Umbilical cord (tissue), 2 donors: ENCODE results near the gene AJAP1. TPM values are rescaled to one million over a fixed set of nuclear protein-coding genes. Genes with fewer than 3 reads are reported as not detected.

Experiments used
- DNase-seq: peaks from one replicate; pipeline ENCODE4 v3.0.0-alpha.2; 2015; ENCODE audit warnings: low spot score
- total RNA-seq: library from RNA; depleted of rRNA; stranded (reverse); fragments of >200 nt; gene quantifications from one replicate; pipeline ENCODE4 v1.2.3, GENCODE V29; 2014; ENCODE audit warnings: low replicate concordance; ENCODE audit not compliant: insufficient read depth

The AJAP1 gene
- total RNA-seq, 1 donor from 2014 or later = 0.96 TPM

DNA sequence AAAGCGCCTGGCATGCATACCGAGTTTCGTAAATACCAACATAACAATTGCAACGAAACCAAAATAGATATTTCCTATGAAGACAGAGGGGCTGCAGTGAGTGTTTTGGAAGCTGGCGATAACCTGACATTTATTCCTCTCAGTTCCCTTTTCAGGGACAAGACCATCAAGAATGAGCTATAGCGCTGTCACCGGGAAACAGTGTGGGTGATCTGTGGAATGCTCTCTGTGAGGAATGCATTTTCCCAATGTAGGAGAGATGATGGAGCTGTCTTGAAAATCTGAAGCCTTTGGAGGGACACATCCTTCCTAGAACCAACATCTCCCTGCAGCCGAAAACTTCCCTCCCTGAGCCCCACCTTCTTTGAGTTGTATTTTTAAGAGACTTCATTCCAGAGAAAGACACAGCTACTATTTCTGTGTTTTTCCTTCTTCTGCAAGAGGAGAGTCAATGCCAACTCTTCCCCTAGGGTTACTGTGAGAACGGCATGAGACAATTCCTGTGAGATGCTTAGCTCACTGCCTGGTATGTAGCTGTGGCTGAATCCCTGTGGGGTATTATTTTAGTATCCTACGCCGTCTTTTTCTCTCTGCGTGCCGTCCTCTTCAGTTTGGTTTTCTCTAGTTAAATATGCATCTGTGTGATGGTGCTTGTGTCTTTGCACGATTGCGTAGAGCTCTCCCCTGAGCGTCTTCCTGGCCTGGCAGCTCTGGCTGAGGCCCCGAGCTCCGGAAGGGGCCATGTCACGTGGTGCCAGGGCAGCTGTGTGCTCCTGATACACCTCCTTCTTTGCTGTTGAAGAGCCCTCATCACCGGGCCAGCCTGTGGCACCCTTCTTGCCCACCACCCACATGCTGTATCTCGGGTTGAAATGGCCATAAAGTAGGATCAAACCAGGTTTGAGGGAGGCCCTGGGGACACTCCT, 45.2 kb downstream of the AJAP1 start:
- peak; percentile 6 for DNase-seq

DNA sequence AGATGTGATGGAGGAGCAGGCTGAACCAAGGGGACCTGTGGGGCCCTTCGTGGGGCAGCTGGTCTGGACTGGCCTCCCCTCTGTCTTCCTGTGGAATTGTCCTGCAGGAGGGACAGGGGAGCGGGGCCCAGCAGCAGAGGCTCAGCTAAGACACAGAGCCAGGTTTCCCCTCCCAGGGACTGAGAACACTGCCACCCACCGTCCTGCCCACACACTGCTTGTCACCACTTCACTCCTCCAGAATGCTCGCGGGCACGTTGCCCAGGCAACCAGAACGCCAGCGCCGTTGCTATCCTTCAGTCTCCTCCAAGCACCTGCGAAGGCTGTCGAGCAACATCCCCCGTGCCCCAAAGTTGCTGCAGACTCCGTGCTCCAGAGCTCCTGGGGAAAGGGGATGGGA, 46.4 kb downstream of the AJAP1 start:
- DNase-seq = no peak

DNA sequence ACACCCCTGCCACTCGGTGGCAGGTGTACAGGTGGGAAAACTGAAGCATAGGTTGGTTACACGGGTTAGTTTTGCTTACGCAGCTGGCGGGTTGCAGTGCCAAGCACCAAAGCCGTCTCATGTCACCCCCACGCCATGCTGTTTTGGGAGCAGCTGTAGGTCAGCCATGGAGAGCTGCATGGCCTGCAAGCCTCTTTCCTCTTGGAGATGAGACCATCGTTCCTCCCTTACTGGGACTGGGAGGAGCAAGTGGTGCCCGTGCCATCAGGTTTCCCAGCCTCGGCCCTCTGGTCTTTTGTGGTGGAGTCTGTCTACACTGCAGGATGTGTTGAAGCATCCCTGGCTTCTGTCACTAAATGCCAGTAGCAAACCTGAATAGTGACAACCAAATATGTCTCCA, 46.9 kb downstream of the AJAP1 start:
- no peak for DNase-seq

DNA sequence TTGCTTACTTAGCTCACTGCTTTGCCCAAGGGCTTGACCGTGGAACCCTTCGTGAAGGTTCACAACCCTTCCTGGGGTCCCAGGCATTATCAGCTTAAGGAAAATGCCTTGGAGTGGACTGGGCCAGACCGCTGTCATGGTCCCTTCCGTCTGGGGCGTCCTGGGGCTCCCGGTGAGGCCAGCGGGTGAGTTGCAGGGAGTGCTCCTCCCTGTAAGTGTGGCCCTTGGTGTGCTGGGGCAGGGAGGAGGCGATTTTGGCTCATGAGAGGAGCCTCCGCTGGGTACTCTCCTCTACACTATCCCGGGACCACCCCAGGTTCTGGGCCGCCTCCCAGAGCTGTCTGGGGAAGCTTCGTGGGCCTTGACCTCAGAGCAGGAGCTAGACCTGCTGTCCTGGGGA, 48.1 kb downstream of the AJAP1 start:
- DNase-seq = no peak

DNA sequence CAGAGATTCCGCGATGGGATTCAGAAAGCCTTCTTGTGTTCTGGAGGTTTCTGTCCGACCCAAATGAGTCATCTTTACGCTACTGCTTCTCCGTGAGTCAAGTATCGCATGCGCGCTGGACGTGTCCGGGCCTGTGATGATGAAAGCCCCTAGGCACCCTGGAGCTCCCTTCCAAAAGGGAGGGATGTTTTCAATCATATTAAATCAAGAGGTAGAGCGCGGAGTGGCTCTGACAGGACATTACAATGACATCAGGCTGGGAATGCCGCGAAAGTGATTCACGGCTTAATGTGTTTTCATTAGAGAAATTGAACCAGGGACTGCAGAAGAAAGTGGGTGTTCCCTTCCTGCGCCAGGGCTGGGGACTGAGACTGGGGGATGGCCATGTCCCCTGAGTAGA, 48.5 kb downstream of the AJAP1 start:
- no peak for DNase-seq

DNA sequence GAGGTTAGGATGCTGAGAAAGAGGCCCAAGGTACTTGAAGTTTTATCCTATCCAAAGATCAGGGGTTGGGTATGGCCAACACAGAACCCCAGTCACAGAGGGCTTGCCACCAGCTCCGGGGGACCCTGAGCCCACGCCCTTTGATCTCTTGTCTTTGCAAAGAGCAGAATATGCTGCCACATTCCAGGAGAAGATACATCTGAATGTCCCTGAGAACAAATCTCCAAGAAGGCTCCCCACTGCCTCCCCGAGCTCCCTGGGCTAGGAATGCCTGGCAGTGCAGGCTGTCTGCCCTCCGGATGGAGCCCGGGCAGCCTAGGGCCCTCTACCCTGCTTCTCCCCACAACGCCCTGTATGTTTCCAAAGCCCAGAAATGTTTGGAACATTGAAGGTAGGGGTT, 49.2 kb downstream of the AJAP1 start:
- no peak for DNase-seq

DNA sequence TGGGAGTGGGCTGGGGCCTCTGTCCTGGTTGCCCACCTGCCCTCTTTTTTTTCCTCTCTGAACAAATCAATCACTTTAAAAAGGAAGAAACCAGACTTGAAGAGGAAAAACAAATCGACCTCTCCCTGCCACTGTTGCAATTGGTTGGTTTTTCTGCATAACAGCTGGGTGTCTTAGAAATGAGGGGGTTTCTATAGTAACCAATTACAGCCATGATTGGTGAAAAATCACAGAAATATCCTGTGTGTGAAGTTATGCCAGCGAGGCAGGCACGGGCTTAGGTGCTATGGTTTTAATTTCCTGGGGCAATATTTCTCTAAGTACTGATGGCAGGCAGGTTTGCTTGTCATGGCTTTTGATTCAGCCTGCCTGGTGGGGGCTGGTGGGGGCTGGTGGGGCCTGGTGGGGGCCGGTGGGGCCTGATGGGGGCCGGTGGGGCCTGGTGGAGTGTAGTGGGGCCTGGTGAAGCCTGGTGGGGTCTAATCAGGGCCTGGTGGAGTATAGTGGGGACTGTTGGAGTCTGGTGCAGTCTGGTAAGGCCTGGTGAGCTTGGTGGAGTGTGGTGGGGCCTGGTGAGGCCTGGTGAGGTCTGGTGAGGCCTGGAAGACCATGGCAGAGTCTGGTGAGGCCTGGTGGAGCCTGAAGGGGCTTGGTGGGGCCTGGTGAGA, 54.6 kb downstream of the AJAP1 start:
- DNase-seq = no peak

DNA sequence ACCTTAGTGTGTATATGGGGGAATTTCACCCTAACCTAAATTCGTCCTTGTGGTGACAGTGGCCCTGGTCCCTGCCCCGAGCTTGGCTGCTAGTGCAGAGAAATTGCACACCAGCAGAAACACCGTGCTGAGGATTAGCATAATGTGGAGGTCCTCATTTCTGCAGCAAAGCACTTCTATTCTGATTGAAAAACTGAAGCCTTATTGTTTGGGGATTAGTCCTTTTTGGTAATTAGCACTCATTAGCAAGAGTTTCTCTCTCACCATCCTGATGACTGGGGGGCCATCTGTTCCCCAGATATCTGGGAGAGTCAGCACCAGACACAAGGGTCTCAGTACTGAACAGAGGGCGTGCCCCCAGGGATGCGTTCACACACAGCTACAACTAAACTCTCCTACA, 55.2 kb downstream of the AJAP1 start:
- no peak for DNase-seq

DNA sequence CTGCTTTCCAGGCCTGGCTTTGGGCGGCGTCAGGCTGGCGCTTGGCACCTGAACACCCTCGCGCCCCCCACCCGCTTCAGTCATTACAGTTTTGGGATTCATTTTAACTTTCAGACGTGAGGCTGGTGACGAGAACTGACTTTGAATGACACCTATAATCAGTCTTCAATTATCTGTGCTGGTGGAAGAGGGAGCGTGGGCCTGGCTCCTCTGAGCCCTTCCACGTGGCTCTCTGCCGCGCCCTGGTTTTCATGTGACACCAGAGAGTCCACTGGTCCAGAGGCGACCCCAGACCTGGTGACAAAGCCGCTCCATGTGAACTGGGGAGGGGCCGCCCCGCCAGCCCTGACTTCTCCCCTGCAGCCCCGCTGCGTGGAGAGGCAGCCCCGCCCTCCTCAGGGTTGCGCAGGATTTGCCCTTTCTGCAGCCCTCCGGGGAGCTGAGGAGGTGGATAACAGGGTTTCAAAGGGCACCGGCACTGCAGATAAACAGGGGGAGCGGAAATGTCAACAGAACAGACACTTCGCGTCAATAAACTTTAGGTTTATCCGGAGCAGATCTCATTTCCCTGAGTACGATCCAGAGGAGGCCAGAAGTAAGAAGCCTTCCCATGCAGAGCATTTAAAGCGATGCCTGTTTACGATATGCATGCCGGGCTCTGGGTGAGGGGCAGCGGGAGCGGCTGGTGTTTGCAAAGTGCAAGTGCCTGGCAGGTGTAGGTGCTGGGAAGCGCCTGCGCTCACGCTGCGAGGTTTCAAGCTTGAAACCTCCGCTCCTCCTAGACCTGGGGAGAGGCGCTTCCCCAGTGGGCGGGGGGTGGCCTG, 56.4 kb downstream of the AJAP1 start:
- no peak for DNase-seq

DNA sequence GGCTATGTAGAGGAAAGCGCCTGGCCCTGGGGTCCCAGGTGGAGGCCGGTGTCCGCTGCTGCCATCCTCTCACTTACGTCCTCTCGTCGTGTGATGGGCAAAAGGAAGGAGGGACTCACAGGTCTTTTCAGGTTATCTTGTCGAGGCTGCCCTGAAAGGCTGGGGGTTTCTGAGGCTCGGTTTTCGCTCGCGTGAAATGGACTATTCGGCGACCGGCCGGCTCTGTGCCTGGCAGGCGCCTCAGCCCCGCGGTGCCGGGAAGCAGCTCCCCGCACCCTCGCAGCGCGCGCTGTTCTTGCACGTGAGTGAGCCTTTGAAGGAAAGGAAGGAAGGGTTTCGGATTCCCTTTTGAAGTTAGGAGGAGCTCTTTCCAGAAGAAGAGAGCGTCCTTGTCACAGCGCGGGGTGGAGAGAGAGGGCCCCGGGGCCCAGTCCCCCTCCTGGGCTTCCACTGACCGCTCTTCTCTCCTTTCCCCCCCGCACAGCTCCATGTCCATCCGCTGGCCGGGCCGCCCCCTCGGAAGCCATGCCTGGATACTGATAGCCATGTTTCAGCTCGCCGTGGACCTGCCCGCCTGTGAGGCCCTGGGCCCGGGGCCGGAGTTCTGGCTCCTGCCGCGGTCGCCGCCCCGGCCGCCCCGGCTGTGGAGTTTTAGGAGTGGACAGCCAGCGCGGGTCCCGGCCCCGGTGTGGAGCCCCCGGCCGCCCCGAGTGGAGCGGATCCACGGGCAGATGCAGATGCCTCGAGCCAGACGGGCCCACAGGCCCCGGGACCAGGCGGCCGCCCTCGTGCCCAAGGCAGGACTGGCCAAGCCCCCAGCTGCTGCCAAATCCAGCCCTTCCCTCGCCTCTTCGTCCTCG, 57.2 kb downstream of the AJAP1 start:
- DNase-seq = no peak

DNA sequence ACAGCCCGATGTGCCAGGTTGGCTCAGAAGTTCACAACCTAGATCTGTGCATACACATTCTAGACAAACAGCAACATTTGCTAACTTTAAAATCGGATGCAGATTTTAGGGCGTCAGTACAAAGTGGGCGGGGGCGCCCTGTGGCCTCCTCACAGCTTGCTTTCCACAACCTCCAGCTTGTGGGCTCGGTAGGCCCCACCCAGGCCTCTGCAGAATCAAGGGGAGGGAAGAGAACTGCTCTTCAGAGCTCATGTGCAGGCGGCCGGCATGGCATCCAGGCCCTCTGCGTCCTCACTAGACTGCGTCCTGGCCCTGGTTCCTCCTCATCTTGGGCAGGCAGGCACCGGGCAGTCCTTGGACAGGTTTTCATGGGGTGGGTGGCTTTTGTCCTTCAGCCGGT, 59.3 kb downstream of the AJAP1 start:
- no peak for DNase-seq

DNA sequence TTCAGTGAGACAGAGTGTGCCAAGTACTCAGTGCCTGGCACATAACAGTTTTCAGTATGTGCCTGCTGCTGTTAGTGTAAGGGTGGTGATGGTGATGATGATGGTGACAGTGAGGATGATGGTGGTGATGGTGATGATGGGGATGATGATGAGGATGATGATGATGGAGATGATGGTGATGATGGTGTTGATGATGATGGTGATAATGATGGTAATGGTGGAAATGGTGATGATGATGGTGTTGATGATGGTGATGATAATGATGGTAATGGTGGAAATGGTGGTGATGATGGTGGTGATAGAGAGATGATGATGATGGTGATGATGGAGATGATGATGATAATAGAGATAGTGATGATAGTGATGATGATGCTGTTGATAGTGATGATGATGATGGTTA, 62.0 kb downstream of the AJAP1 start:
- no peak for DNase-seq

DNA sequence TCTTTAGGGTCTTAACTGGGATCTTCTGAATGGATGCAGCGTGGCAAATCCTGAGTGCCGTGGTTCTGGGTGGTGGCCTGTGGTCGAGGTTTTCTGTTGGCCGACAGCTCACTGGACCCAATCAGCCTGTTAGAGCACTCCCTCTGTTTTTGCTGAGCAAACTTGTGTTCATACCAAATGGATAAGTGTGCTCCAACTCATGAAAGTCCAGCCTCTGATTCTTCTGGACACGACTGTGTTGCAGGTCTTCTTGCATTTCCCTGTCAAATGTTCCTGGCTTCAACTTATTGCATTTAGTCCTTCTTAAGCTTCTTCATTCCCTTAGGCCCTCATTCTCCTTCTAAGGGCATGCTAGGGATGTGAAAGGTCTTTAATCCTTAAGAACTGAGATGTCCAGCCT, 63.7 kb downstream of the AJAP1 start:
- DNase-seq = peak; percentile 89

DNA sequence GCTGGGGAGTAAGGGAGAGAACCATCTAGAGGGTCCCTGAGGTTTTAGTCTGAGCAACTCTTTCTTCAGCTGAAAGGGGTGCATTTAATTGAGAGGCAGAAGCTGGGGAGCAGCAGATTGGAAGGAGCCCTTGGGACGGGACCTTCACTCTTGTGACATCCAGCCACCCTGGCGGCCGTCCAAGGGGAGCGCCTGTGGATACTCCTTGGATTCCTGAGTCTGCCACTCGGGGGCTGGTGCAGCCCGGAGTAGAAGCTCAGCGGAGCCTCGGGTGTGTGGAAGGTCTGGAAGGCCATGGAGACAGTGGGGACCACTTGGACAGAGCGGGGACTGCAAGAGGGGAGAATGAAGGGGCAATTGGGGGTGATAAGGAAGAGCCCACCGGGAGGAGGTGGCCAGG, 68.7 kb downstream of the AJAP1 start:
- DNase-seq = no peak

DNA sequence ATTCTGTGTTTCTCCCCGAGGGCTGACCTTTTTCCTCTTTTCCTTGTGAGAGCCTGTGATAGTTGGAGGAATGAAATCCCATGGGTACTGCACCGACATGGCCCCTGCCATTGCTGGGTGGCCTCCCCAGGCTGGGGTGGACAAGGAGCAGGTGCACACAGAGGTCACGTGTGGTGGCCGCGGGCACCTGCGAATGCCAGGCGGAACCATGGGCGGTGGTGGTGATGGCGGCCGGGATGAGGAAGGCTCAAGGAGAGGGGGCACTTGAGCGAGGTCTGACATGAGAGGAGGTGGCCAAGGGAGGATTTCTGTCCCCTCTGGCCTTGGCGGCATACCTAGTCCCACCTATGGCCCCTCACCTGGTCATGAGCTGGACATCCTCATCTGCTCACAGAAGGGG, 69.6 kb downstream of the AJAP1 start:
- DNase-seq = no peak

DNA sequence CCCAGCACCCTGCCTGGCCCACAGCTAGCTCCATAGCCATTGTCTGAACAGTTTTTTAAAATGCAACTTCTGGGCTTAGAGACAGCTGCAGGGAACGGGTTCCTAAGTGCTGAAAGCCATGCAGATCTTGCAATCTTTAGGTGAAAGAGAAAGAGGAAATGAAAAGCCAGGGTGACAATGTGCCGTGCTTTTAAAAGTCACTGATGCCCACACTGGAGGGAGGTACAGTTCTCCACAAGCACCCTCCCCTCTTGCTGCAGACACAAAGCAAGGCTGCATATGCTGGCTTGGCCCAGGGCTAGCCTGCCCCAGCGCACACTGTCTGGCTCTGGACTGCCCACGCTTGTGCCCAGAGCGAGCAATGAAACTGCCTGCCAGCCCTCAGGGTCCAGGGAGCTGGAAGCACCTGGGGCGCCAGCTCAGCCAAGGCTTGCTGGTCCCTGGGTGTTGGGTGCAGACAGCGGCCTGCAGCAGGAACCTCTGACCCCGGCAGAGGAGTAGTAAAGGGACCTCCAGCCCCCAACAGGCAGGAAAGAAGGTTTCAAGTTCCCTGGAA, 70.4 kb downstream of the AJAP1 start:
- no peak for DNase-seq

DNA sequence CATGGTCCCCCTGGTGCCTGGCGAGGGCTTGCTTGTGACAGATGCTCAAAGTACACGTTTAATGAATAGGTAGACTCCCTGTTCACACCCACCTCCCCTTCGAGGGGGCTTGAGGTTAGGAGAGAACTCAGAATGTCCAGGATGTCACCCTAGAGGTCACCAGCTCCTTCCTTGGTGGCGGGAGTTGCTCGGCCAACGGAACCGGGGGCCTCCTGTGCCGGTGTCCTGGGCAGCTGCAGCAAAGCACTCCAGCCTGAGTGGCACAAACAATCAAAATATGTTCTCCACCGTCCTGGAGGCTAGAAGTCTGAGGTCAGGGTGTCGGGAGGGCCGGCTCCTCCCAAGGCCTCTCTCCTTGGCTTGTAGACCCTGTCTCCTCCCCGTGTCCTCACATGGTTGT, 71.0 kb downstream of the AJAP1 start:
- no peak for DNase-seq

DNA sequence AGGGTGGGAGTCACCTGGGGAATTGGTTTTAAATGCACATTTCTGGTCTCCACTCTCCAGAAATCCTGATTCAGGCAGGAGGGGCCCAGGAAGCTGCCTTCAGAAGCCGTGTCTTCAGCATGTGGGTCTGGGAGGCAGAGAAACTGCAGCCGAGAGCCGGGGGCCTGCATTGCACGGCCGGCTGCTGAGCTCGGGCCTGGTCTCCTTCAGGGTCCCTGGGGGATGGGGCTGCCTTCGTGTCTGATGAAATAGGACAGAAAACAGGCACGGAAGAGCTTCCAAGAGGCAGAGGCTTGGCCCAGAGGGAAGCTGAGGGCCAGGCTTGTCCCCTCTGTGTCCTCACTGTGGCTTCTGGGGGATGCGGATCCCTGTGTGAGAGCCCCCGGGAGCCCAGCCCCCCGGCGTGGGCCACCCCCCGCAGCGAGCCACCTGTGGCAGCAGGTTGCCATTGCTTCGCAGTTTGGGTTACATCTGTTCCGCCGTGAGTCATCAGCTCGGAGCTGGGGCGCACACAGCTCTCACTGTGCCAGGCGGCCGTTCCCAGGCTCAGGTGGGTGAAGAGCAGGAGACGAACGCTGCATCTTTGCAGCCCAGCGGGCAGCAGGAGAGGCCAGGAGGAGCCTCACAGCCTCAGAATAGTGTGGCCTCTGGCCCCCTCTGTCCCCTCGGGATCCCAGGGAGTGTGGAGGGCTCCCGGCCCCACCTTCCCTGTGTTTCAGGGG, 72.4 kb downstream of the AJAP1 start:
- DNase-seq = peak; percentile 17

DNA sequence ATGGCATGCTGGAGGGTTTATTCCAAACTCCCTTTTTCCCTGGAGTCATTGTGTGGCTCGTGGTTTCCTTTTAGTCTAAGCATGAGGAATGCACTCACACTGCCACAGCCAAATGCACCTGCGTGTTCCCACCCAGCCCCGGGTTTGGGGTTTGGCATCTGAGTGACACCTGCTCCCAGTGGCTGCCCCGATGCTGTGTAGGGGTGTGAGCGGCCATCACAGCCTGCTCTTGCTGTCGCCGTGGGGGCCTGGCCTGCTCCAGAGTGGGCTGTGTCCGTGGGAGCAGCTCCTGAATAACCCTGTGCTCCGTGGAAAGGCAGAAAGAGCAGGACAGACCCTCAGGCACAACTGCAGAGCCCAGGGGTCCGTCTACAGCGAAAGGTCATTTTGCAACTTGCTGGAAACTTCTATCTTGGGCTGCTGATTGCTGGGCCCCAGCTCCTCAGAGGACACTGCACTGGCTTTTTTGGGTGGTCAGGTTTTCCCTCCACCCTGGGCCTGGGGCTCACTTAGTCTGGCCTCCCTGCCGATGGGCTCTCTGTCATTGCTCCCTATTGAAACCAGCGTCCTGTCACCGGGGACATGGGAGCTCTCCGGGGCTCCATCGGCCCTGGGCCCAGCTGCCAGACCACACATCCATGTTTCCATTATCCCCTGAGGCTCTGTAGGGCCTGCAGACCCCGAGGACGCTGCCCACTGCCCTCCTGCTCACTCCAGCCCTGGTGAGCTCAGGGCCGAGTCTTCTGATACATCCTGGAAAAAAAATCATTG, 74.1 kb downstream of the AJAP1 start:
- no peak for DNase-seq

DNA sequence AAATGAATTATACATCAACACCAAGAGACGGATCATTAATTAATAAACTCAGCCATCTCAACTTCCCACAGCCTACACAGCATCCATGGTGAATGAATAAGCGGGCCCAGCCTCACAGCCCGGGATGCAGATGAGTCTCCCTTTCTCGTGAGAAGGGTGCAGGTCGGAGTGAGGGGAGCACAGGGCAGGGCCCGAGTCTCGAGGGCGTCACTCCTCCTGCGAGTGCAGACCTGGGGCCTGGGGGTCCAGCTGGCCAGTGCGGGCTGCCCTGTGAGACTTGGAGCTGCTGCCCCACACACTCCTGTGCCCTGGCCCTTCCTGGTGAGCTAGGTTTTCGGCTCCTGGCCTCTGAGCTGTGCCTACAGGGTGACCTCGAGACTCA, 74.7 kb downstream of the AJAP1 start:
- no peak for DNase-seq
